PC-9 (cell line): ENCODE measurements around the gene C17orf107.

ENCODE experiments used
- CTCF ChIP-seq: fragments of 200-600 bp; sonication (generic); conservative IDR thresholded peaks from 2 replicates; pipeline ENCODE4 v1.6.1; 2017; ENCODE audit warnings: mixed run types, antibody characterized with exemption, mild to moderate bottlenecking, moderate library complexity
- EZH2 ChIP-seq: fragments of 200-600 bp; sonication (generic); IDR thresholded peaks from 2 replicates; pipeline ENCODE4 v1.8.0; 2017; ENCODE audit warnings: antibody characterized with exemption, low read depth

GRCh38 chr17:4877089-4877488 is 22.2 kb upstream of the C17orf107 start:
- TF ChIP-seq CTCF, result no peak
- TF ChIP-seq EZH2, result no peak
